Measurements from ENCODE around the gene CEP250.

Gene CEP250

GRCh38 chr20:35555951-35556645 is 100.7 kb downstream of the CEP250 start:
- Histone ChIP-seq H3K18ac (ENCODE audit: low read length) (no peak overlapping the region), H3K4ac (ENCODE audit: low read length) (no peak overlapping the region), H2AK5ac (ENCODE audit: low read depth, low read length) (no peak overlapping the region), H2AFZ (ENCODE audit: low read length) (no peak overlapping the region), H2BK15ac (ENCODE audit: low read length) (no peak overlapping the region), H3K4me2 (ENCODE audit: insufficient read depth, low read length, poor library complexity, severe bottlenecking) (no peak overlapping the region), H3K36me3 (replicated peaks in 1 of 2; ENCODE audit: control insufficient read depth in 2 of 2, insufficient read depth in 2 of 2, low read length in 2 of 2) (peaks cover 55 to 87% of the 10 kb centered on the region in 2 donors), H3K4me1 (ENCODE audit: control insufficient read depth in 2 of 2, insufficient read depth in 1 of 2, low read depth in 1 of 2, low read length in 2 of 2) (no peaks in the 10 kb centered on the region), H3K23ac (ENCODE audit: low read depth, low read length, poor library complexity) (peak overlapping the region; percentile 61), H3K9ac (ENCODE audit: low read depth, low read length, poor library complexity) (peak overlapping the region; percentile 50), H3K79me1 (ENCODE audit: low read depth, low read length) (peaks cover 1% of the 10 kb centered on the region), H4K8ac (ENCODE audit: low read depth, low read length) (no peak overlapping the region), H3K9me3 (replicated peaks in 1 of 2; ENCODE audit: control insufficient read depth in 2 of 2, insufficient read depth in 1 of 2, low read depth in 1 of 2, low read length in 2 of 2) (no peaks in the 10 kb centered on the region), H3K4me3 (ENCODE audit: low read length in 2 of 2) (no peak overlapping the region), H3K14ac (ENCODE audit: low read length) (no peak overlapping the region), H2BK5ac (ENCODE audit: low read length) (no peak overlapping the region), H2BK120ac (ENCODE audit: low read depth, low read length) (no peak overlapping the region), H3K27ac (replicated peaks; ENCODE audit: low read length) (no peak overlapping the region), H2BK12ac (ENCODE audit: low read length) (no peak overlapping the region), H3K27me3 (ENCODE audit: control insufficient read depth in 3 of 3, insufficient read depth in 3 of 3, low read depth in 1 of 3, low read length in 3 of 3) (no peaks in the 10 kb centered on the region), H4K91ac (ENCODE audit: low read depth, low read length, poor library complexity) (no peak overlapping the region)
- no peak for DNase-seq (ENCODE audit: low spot score)
- WGBS, 2 donors (ENCODE audit: extremely low coverage in 2 of 2, insufficient read length in 2 of 2, insufficient replicate concordance in 1 of 2): no CpG with 5 or more reads among the region's 21 CpGs

DNA sequence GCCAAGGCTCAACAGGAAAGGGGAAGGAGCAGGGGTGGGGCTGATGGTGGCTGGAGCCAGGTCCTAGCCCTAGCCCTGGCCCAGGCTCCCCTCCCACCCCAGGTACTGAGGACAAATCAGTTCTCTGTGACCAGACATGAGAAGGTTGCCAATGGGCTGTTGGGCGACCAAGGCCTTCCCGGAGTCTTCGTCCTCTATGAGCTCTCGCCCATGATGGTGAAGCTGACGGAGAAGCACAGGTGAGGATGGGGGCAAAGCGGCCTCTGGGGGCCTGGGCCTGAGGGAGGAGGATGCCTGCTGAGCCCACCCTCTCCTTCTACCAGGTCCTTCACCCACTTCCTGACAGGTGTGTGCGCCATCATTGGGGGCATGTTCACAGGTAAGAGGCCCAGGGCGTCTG is 101.5 kb downstream of the CEP250 start:
- H2AFZ ChIP-seq (ENCODE audit: low read length): no peak overlapping the region
- no peak overlapping the region for H4K8ac ChIP-seq (ENCODE audit: low read depth, low read length)
- no peak overlapping the region for H3K18ac ChIP-seq (ENCODE audit: low read length)
- no peak overlapping the region for H3K4ac ChIP-seq (ENCODE audit: low read length)
- no peaks in the 10 kb centered on the region for H3K27me3 ChIP-seq (ENCODE audit: control insufficient read depth in 3 of 3, insufficient read depth in 3 of 3, low read depth in 1 of 3, low read length in 3 of 3)
- H4K91ac ChIP-seq (ENCODE audit: low read depth, low read length, poor library complexity): no peak overlapping the region
- peaks cover 47 to 79% of the 10 kb centered on the region in 2 donors for H3K36me3 ChIP-seq (replicated peaks in 1 of 2; ENCODE audit: control insufficient read depth in 2 of 2, insufficient read depth in 2 of 2, low read length in 2 of 2)
- no CpG with 5 or more reads among the region's 8 CpGs for WGBS, 2 donors (ENCODE audit: extremely low coverage in 2 of 2, insufficient read length in 2 of 2, insufficient replicate concordance in 1 of 2)
- DNase-seq (ENCODE audit: low spot score): no peak
- H3K23ac ChIP-seq (ENCODE audit: low read depth, low read length, poor library complexity): no peak overlapping the region
- no peak overlapping the region for H3K4me2 ChIP-seq (ENCODE audit: insufficient read depth, low read length, poor library complexity, severe bottlenecking)
- H2BK120ac ChIP-seq (ENCODE audit: low read depth, low read length): no peak overlapping the region
- H3K9me3 ChIP-seq (replicated peaks in 1 of 2; ENCODE audit: control insufficient read depth in 2 of 2, insufficient read depth in 1 of 2, low read depth in 1 of 2, low read length in 2 of 2): no peaks in the 10 kb centered on the region
- H2BK15ac ChIP-seq (ENCODE audit: low read length): no peak overlapping the region
- H3K14ac ChIP-seq (ENCODE audit: low read length): no peak overlapping the region
- no peaks in the 10 kb centered on the region for H3K4me1 ChIP-seq (ENCODE audit: control insufficient read depth in 2 of 2, insufficient read depth in 1 of 2, low read depth in 1 of 2, low read length in 2 of 2)
- no peak overlapping the region for H3K4me3 ChIP-seq (ENCODE audit: low read length in 2 of 2)
- no peak overlapping the region for H2AK5ac ChIP-seq (ENCODE audit: low read depth, low read length)
- H3K79me1 ChIP-seq (ENCODE audit: low read depth, low read length): peaks cover 1% of the 10 kb centered on the region
- H2BK5ac ChIP-seq (ENCODE audit: low read length): no peak overlapping the region
- no peak overlapping the region for H2BK12ac ChIP-seq (ENCODE audit: low read length)
- no peak overlapping the region for H3K27ac ChIP-seq (replicated peaks; ENCODE audit: low read length)
- peak overlapping the region; percentile 50 for H3K9ac ChIP-seq (ENCODE audit: low read depth, low read length, poor library complexity)

DNA sequence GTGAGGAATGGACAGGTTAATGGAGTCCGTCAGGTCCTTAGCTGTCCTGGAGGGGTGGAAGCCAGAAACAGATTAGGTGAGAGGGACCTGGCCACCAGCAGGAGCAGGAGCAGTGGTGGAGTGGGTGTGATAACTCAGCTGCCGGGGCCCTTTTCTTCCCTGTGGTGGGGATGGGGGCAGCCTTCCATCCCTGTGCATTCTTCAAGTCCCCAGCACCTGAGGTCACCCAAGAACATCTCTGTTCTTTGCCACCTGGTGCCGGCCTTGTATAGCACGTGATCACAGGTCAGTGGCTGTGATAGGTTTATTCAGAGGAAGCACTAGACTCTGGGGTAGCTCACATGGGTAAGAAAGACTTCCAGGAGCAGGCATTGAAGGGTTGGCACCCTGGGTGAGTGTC is 103.1 kb downstream of the CEP250 start:
- Histone ChIP-seq H4K8ac (ENCODE audit: low read depth, low read length) (no peak overlapping the region), H3K79me1 (ENCODE audit: low read depth, low read length) (peaks cover 1% of the 10 kb centered on the region), H3K4me2 (ENCODE audit: insufficient read depth, low read length, poor library complexity, severe bottlenecking) (no peak overlapping the region), H2BK15ac (ENCODE audit: low read length) (no peak overlapping the region), H3K14ac (ENCODE audit: low read length) (no peak overlapping the region), H3K27ac (replicated peaks; ENCODE audit: low read length) (no peak overlapping the region), H2BK5ac (ENCODE audit: low read length) (no peak overlapping the region), H4K91ac (ENCODE audit: low read depth, low read length, poor library complexity) (no peak overlapping the region), H2BK12ac (ENCODE audit: low read length) (no peak overlapping the region), H3K36me3 (replicated peaks in 1 of 2; ENCODE audit: control insufficient read depth in 2 of 2, insufficient read depth in 2 of 2, low read length in 2 of 2) (peaks cover 37 to 65% of the 10 kb centered on the region in 2 donors), H2BK120ac (ENCODE audit: low read depth, low read length) (no peak overlapping the region), H3K4ac (ENCODE audit: low read length) (no peak overlapping the region), H3K9ac (ENCODE audit: low read depth, low read length, poor library complexity) (no peak overlapping the region), H3K9me3 (replicated peaks in 1 of 2; ENCODE audit: control insufficient read depth in 2 of 2, insufficient read depth in 1 of 2, low read depth in 1 of 2, low read length in 2 of 2) (no peaks in the 10 kb centered on the region), H3K18ac (ENCODE audit: low read length) (no peak overlapping the region), H3K4me3 (ENCODE audit: low read length in 2 of 2) (no peak overlapping the region), H3K27me3 (ENCODE audit: control insufficient read depth in 3 of 3, insufficient read depth in 3 of 3, low read depth in 1 of 3, low read length in 3 of 3) (no peaks in the 10 kb centered on the region), H3K4me1 (ENCODE audit: control insufficient read depth in 2 of 2, insufficient read depth in 1 of 2, low read depth in 1 of 2, low read length in 2 of 2) (no peaks in the 10 kb centered on the region), H2AFZ (ENCODE audit: low read length) (no peak overlapping the region), H3K23ac (ENCODE audit: low read depth, low read length, poor library complexity) (no peak overlapping the region), H2AK5ac (ENCODE audit: low read depth, low read length) (no peak overlapping the region)
- WGBS, 2 donors (ENCODE audit: extremely low coverage in 2 of 2, insufficient read length in 2 of 2, insufficient replicate concordance in 1 of 2): no CpG with 5 or more reads among the region's 4 CpGs
- no peak for DNase-seq (ENCODE audit: low spot score)

DNA sequence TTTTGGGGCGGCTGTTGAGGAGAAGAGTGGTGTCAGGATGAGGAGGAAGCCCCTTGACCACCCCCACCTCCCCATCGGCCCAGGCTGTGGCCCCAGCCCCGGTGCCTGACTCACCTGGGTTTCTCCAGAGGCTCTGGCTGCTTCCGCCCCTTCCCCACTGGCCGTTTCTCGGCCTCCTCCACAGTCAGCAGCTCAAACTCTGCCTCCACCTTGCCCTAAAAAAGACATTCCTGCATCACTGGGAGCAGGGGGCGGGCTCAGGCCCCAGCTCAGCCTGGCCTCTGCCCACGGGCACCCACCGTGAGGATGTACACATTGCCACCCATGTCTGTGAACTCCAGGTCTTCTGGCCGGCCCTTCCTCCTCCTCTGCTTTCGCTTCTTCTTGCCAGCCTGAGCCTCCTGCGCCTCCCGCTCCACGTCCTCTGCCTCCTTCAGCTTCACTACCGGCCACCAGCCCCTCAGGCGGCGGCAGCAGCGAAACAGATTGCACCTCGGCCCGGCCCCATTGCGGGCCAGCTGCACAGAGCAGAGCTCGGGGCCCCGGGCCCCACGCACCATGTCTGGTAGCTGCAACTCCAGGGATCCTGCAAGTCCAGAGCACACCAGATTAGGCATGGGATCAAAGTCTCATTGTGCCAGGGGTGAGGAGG is 103.8 kb downstream of the CEP250 start:
- no peak for DNase-seq (ENCODE audit: low spot score)
- no peak overlapping the region for H2AFZ ChIP-seq (ENCODE audit: low read length)
- no peak overlapping the region for H4K91ac ChIP-seq (ENCODE audit: low read depth, low read length, poor library complexity)
- no peak overlapping the region for H3K4ac ChIP-seq (ENCODE audit: low read length)
- no peak overlapping the region for H3K23ac ChIP-seq (ENCODE audit: low read depth, low read length, poor library complexity)
- no peak overlapping the region for H3K9ac ChIP-seq (ENCODE audit: low read depth, low read length, poor library complexity)
- no peak overlapping the region for H2BK120ac ChIP-seq (ENCODE audit: low read depth, low read length)
- WGBS, 2 donors (ENCODE audit: extremely low coverage in 2 of 2, insufficient read length in 2 of 2, insufficient replicate concordance in 1 of 2): no CpG with 5 or more reads among the region's 24 CpGs
- no peak overlapping the region for H2BK15ac ChIP-seq (ENCODE audit: low read length)
- H3K36me3 ChIP-seq (replicated peaks in 1 of 2; ENCODE audit: control insufficient read depth in 2 of 2, insufficient read depth in 2 of 2, low read length in 2 of 2): peaks cover 34 to 58% of the 10 kb centered on the region in 2 donors
- no peak overlapping the region for H3K27ac ChIP-seq (replicated peaks; ENCODE audit: low read length)
- H2BK12ac ChIP-seq (ENCODE audit: low read length): no peak overlapping the region
- no peaks in the 10 kb centered on the region for H3K9me3 ChIP-seq (replicated peaks in 1 of 2; ENCODE audit: control insufficient read depth in 2 of 2, insufficient read depth in 1 of 2, low read depth in 1 of 2, low read length in 2 of 2)
- H2AK5ac ChIP-seq (ENCODE audit: low read depth, low read length): no peak overlapping the region
- H3K4me2 ChIP-seq (ENCODE audit: insufficient read depth, low read length, poor library complexity, severe bottlenecking): no peak overlapping the region
- H3K4me3 ChIP-seq (ENCODE audit: low read length in 2 of 2): no peak overlapping the region
- H3K79me1 ChIP-seq (ENCODE audit: low read depth, low read length): peaks cover 1% of the 10 kb centered on the region
- no peak overlapping the region for H3K18ac ChIP-seq (ENCODE audit: low read length)
- no peak overlapping the region for H2BK5ac ChIP-seq (ENCODE audit: low read length)
- no peaks in the 10 kb centered on the region for H3K4me1 ChIP-seq (ENCODE audit: control insufficient read depth in 2 of 2, insufficient read depth in 1 of 2, low read depth in 1 of 2, low read length in 2 of 2)
- H3K27me3 ChIP-seq (ENCODE audit: control insufficient read depth in 3 of 3, insufficient read depth in 3 of 3, low read depth in 1 of 3, low read length in 3 of 3): no peaks in the 10 kb centered on the region
- H4K8ac ChIP-seq (ENCODE audit: low read depth, low read length): no peak overlapping the region
- H3K14ac ChIP-seq (ENCODE audit: low read length): no peak overlapping the region

All from neuronal stem cell (in vitro differentiated cells).